T-helper 2 cell (primary cell): ENCODE measurements around the gene SPDYE6.
"Not testable (repeated sequence)": the region's sequence is repeated elsewhere in the genome, so short reads cannot be mapped to it uniquely, and the experiment has no call there.

Experiments used
- DNase-seq, 5 experiments: peaks; one replicate each; pipeline versions ENCODE4 v3.0.0 to v3.0.0-alpha.2; 2012 to 2022

Gene SPDYE6

DNA sequence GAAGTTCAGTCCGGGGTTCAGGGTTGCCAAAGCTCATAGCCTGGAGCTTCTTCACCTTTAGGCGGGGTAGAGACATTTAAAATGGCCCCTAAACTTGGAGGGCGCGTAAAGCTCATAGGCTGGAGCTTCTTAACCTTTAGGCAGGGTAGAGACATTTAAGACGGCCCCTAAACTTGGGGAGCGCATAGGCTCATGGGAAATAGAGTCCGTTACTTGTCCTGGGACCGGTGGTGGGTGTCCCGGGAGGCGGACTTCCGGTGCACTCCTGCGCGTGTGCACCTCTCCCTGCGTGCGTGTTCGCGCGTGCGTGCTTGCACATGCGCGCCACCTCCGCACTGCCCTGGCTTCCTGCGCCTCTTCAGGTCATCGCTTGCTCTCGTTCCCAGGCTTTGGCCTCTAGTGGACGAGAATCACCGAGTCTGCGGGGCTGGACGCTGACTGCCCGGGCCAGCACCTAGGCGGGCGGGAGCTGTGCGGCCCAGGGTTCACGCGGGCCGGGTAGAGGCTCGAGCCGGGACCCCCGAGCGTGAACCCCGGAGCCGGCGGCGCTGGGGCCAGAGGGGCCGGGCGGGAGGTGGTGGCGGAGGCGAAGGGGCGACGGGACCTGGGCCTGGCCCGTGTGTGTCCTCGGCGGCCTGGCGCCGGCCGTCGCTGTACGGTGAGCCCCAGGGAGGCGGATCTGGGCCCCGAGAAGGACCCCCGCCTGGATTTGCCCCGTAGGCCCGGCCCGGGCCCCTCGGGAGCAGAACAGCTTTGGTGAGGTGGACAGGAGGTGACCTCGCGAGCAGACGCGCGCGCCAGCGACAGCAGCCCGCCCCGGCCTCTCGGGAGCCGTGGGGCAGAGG is 7.5 kb upstream of the SPDYE6 start:
- DNase-seq = peak; percentile 79 to 99 (median 90)

DNA sequence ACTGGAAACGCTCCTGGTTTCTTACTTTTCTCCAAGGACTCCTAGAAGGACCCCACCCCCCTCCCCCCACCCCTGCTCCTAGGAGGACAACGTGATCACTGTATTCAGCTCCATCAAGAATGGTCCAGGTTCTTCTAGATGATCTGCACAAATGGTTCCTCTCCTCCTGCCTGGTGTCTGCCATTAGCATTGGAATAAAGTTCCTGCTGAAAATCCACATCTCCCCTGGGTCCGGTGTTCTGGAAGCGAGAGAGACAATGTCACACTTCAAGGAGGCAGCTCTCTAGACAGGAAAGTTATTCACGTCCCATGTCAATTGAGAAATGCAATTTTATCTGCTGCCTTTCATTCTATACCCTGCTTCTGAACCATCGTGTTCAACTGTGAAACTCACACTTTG is 9.3 kb downstream of the SPDYE6 start:
- not testable (repeated sequence) for DNase-seq

DNA sequence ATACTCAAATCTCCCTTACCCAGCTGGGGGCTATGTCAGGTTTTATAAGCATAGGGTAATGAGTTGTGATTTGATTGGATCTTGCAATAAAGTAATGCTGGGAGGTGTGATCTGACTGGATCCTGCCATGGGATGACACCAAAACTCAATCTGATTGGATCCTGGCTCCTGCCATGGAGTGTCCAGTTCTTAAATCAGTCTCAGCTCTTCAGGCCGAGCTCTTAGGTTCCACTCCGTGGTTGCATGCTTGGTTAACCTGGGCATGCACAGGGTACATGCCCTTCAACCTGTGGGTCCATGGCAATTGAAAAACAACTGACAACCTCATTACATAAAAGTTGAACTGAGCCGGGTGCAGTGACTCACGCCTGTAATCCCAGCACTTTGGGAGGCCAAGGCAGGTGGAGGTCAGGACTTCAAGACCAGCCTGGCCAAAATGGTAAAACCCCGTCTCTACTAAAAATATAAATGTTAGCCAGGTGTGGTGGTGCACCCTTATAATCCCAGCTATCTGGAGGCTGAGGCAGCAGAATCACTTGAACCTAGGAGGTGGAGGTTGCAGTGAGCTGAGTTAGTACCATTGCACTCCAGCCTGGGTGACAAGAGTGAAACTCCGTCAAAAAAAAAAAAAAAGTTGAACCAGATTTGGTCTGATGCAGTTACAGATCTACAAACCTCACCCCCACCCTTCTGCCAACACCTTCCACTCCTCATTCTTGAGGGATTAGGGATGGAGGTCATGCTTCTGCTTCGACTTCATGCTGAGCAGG is 15.5 kb downstream of the SPDYE6 start:
- not testable (repeated sequence) for DNase-seq

DNA sequence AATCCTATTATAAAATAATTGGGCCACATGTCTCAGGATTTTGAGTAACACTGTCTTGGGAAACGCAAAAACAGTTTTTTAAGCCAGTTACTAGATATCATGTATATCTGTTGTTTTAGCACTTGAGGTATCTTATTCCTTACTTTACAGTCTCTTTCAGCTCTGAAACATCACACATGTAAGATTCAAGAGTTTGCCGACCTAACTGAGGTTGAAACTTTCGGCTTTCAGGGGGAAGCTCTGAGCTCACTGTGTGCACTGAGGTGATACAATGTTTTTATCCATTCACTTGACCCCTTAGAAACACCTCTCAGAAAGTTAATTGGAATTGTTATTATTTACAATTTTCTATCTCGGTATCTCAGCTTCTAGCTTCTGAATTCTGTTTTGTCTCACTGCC is 18.8 kb downstream of the SPDYE6 start:
- DNase-seq = not testable (repeated sequence)

DNA sequence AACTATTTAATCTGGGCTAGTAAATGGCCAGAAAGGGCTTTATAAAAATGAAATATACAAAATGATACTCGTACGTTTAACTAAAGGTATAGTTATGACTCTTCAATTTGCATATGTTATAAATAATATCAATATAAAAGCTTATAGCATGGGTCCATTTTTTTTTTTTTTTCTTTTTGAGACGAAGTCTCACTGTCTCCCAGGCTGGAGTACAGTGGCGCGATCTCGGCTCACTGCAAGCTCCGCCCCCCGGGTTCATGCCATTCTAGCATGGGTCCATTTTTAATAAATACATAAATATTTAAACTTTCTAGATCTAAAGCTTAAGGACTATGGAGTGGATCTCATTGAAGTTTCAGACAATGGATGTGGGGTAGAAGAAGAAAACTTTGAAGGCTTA is 19.2 kb downstream of the SPDYE6 start:
- not testable (repeated sequence) for DNase-seq

DNA sequence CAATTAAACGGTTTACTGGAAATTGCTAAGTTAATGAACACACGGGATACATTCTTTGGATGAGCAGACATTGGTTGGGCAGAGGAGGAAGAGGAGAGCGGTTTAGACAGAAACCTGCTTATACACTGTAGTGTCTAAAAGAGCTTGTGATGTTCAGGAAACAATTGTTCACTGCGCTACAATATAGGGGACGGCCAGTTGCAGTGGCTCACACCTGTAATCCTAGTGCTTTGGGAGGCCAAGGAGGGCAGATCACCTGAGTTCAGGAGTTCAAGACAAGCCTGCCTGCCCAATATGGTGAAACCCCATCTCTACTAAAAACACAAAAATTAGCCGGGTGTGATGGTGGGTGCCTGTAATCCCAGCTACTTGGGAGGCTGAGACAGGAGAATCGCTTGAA is 20.7 kb downstream of the SPDYE6 start:
- not testable (repeated sequence) for DNase-seq

DNA sequence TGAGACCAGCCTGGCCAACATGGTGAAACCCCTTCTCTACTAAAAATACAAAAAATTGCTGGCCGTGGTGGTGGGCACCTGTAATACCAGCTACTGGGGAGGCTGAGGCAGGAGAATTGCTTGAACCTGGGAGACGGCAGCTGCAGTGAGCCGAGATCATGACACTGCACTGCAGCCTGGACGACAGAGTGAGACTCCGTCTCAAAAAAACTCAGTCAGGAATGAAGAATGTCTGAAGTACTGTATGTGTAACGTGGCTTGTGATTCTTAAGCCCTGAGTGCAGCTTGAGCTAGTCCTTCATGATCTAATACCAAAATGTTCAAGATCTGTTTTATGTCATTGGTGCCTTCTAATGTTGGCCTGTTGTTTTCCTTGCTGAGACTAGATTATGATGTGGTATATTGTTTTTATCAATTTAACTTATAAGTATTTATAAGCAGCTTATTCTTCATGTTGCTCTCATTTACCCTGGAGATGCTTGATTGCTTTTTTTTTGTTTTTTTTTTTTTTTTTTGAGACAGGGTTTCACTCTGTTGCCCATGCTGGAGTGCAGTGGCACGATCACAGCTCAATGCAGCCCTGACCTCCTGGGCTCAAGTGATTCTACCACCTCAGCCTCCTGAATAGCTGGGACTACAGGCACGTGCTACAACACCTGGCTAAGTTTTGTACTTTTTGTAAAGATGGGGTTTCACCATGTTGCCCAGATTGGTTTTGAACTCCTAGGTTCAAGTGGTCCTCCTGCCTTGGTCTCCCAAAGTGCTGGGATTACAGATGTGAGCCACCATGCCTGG is 25.4 kb downstream of the SPDYE6 start:
- DNase-seq = not testable (repeated sequence)

DNA sequence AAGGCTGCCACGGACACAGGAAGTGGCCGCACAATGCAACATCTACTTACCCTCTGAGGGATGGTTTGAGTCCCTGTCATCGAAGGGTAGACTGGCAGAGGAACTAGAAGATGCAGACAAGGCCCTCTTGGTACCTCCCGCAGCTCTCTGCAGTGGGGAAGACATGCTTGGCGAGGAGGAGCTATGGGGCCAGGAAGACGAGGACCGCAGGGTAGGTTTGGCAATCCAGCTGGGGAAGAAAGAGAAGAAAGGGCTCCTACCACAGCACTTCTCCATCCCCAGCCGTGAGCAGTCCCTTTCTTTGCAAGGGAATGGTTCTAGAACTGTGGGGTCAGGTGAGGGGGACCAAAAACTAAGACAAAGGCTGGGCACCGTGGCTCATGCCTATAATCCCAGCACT is 26.9 kb downstream of the SPDYE6 start:
- DNase-seq = not testable (repeated sequence)

DNA sequence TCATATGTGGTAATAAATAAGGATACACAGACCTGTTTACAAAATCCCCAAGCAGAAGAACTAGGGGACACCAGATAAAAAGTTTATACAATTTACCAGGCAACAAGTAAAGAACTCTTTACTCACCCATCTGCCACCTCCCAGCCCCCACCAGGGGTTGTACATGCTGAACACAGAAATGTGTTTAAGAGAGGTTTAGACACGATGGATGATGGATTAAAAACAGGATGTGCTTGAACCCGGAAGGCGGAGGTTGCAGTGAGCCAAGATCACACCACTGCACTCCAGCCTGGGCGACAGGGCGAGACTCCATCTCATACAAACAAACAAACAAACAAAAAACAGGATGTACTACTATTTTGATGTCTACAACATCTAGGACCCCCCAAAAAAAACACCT is 27.4 kb downstream of the SPDYE6 start:
- not testable (repeated sequence) for DNase-seq

DNA sequence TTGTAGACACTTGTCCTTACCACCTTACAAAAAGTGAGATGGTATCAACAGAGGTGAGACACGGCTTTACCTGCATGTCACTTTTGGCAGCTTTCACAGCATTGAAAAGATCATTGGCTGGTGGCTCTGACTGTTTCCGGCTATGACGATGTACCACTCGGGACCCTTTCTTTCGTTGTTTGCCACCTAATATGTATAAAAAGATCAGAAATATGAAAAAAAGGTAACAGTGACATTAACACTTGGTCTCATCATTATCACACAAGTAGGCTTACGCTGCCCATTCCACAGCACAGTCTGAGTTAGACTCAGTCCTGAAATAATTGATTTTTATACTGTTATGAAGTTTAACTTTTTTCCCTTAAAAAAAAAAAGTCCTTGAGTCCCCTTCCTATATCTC is 29.1 kb downstream of the SPDYE6 start:
- not testable (repeated sequence) for DNase-seq

DNA sequence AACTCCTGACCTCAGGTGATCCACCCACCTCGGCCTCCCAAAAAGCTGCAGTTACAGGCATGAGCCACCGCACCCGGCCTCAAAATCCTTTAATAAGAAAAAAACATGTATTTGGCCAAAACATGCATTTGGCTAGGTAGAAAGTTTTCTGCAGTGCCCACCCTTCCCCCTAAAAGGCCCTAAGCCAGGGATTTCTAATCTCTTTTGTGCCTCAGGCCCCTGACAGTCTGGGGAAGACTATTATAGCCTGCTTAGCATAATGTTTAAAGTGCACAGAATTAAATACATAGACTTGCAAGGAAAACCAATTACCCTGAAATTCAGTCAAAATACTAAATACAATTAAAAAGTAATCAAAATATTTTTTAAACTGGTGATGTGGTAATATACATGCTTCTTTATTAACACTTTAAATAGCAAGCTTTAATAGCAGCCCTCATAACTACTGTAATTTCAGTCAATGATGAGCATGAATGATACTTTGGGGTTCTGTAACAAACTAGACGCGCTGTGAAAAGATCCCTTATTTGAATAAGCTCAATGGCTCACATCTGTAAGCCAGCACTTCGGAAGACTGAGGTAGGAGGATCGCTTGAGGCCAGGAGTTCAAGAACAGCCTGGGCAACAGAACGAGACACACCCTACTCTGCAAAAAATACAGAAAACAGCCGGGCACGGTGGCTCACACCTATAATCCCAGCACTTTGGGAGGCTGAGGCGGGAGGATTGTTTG is 29.9 kb downstream of the SPDYE6 start:
- DNase-seq = no peak

DNA sequence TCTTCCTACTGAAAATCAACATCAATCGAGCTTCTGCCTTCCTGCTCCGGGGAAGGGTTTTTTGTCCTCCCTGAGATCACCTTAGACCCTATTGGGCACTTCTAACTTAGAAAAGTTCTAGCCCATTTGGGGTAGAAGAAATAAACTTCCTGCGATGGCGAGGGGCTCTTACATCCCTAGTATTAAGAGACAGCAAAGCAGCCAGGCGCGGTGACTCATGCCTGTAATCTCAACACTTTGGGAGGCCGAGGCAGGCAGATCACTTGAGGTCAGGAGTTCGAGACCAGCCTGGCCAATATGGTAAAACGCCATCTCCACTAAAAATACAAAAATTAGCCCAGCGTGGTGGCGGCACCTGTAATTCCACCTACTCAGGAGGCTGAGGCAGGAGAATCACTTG is 31.1 kb downstream of the SPDYE6 start:
- DNase-seq = not testable (repeated sequence)

DNA sequence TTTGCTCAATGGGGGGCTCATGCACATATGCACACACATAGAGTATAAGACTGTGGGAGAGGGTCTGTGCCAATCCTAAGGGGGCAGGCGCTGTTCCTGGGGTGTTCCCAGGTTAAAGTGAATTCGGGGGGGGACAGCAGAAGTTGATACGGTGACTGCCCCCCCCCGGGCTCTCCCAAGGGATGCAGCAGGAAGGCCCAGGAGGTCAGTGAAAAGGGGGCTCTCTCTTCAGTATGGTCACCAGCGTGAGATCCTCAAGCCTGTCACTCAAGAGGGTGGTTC is 32.4 kb downstream of the SPDYE6 start:
- no peak for DNase-seq

DNA sequence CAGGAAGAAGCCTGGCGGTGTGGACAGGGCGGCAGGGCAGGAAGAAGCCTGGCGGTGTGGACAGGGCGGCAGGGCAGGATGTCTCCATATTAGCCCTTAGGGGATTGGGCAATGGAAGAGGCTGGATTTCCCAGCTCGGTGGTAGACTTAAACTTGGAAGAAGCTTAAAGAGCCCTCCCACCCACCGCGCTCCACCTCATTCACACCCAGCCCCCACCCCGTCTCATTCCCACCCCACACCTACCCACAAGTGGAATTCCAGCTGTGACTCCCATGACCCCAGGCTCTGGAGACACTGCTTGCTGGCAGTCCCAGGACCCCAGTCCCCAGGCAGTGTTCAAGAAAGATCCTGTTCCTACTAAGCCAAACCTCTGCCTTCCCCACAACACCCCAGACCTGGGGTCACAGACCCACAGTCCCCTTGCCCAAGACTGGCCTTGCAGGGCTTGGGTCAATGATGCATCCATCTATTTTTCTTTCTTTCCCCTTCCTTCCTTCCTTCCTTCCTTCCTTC is 34.0 kb downstream of the SPDYE6 start:
- no peak for DNase-seq

DNA sequence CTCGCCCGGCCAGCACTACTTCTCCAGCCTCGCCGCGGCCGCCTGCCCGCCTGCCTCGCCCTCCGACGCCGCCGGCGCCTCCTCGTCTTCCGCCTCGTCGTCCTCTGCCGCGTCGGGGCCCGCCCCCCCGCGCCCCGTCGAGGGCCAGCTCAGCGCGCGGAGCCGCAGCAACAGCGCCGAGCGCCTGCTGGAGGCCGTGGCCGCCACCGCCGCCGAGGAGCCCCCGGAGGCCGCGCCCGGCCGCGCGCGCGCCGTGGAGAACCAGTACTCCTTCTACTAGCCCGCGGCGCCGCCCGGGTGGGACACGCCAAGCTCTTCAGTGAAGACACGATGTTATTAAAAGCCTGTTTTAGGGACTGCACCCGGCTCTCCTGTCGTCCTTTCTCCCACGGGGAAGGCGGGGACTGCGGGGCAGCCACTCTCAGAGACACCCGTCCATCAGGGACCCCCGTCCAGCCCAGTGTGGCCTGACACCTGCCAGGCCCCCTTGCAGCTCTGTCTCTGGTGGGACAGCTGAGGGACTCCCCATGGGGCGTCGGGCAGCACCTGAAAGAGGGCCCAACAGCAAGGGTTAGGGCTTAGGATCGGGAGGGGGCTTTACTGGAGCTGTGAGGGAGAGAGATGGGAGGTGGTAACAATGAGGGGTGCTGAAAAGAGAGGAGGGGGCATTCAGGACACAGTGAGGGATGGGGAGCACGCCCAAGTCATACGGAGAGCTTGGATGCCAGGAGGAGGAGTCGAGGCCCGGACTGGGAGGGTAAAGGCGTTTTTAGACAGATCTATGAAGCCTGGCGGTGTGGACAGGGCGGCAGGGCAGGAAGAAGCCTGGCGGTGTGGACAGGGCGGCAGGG is 34.7 kb downstream of the SPDYE6 start:
- peak in 1 of 5 experiments; percentile 40 for DNase-seq

DNA sequence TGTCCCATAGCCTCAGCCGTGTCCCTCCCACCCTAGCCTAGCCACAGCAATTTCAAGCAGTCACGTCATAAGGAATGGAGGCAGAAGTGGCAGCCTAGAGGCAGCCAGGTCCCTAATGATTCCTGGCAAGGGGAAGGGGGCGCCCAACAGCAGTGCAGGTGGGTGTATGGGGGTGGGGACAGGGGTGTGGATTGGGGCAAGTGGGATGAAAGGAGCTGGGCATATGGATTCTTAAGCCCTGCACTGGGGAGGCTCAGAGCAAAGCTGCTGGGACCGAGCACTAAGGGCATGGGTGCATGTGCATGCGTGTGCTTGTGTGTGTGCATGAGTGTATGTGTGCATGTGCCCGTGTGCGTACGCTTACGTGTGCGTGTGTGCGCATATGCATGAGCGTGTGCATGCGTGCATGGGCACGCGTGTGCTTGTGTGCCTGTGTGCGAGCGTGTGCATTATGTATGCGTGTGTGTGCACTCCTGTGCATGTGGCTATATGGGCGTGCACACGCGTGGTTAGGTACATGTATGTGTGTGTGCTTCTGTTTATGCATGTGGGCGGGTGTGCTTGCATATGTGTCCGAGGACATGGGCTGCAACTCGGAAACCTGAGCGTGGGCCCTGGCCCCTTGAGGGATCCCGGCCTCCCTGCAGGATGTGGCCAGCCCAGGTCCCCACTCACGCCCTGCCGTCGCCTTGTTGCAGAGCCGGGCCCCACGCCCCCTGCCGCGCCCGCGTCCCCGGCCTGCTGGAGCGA is 35.5 kb downstream of the SPDYE6 start:
- no peak for DNase-seq

DNA sequence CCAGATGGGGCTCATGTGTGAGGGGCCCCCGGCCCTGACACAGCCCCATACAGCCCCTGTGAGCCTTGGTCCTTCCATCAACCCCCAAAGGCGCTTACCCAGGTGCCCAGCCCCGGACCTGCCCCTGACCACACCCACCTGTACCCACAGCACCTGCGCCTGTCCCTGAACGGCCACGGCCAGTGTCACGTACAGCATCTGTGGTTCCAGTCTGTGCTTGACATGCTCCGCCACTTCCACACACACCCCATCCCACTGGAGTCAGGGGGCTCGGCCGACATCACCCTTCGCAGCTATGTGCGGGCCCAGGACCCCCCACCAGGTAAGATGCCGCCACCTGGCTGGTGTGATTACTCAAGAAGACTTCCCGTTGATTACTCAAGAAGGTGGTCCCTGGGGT is 36.1 kb downstream of the SPDYE6 start:
- DNase-seq = no peak

DNA sequence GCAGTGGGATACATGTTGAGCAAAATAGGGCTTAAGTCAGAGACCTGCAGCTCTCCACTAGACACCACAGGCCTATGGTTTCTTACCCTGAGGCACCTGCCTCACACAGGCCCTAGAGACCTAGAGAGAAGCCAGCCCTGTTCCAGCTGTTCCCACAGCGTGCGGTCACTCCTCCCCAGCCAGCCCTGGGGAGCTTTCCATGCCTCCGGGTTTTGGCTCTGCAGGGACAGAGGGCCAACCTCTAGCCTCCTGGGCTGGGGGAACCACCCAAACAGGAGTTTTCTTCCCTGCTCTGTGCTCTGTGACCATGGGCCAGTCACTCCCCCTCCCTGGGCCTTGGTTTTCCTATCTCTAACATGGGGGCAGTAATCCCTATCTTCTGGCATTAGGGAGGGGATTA is 36.6 kb downstream of the SPDYE6 start:
- DNase-seq = no peak

DNA sequence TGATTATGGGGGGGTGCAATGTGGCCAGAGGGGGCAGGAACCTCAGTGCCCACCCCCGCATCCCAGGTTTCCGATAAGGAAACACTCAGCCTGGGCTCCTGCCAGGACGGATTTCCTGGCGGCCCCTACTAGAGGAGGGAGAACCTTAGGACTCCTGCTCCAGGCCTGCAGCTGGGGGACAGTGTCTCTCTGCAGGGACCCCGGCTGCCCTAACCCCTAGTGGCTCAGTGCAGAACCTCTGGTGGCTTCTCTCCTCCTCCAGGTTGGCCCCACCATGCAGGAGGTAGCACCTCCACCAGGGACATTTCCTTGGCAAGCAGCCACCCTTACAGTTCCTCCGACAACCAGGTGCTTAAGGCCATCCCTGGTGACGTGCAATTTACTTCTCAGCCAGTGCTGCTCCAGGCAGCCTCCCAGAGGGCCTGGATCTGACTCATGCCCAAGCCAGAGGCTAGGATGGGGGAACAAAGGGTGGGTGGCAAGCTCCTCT is 37.7 kb downstream of the SPDYE6 start:
- DNase-seq = no peak

DNA sequence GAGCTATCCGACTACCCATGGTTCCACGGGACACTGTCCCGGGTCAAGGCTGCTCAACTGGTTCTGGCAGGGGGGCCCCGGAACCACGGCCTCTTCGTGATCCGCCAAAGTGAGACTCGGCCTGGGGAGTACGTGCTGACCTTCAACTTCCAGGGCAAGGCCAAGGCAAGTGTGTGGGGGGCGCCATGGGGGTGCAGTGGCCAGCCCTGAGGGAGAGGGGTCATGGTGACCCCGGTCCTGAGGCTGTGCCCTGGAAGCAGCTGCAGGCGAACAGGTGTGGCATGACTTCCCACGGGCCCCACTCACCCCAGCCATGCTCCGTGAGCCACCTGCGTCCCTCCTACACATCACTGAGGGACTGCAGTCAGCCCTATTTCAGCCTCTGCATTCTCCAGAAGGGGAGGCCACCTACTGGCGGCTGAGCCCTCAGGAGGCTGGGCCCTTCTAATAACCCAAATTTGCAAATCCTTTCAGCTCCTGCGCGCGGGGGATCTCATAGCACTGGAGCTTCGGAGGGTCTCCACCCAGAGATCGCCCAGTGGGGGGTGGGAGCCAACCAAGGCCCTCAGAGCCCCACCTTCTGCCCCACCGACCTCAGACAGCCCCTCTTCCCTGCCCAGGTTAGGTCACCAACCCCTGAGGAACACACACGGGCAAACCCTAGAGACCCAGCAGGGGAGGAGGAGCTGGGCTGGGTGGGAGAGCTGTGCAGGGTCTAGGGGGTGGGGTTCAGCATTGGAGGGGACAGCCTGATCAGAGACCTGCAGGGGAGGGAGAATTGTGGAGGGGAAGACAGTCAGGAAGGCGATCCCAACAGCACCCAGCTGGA is 38.8 kb downstream of the SPDYE6 start:
- no peak for DNase-seq
